ENCODE data around the gene FAM118B.

The FAM118B gene

DNA sequence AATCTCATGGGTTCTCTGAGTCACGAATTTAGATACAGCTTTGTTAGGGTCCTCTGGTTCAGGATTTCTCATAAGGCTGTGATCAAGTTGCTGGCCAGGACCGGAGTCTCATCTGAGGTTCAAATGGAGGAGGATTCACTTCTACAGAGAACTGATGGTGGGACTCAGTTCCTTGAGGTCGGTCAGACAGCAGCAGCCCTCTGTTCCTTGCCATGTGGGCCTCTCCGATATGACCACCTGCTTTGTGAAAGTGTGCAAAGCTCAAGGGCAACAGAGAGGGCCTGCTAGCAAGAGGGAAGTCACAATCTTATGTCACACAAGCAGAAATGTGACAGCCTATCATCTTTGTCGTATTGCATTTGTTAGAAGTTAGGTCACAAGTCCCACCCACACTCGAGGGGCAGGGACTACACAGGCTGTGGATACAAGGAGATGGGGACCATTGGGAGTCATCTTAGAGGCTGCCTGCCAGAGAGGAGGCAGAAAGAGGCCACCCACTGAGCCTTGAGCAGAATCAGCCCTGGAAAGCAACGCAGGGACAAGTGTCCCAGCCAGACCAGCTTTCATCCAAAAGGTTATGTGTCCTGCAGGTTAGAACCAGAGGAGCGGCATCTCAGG, 34.6 kb upstream of the FAM118B start:
- H3K27ac Mint-ChIP-seq: no peak overlapping the region
- no peak overlapping the region for H3K4me3 Mint-ChIP-seq
- H3K27me3 Mint-ChIP-seq: peaks cover 14% of the 10 kb centered on the region
- no peaks in the 10 kb centered on the region for H3K36me3 Mint-ChIP-seq
- DNase-seq: no peak
- H3K9me3 Mint-ChIP-seq: peaks cover 6% of the 10 kb centered on the region
- H3K4me1 Mint-ChIP-seq: peaks cover 9% of the 10 kb centered on the region
- CTCF ChIA-PET: no interaction called here

- no peak overlapping the region for H3K4me3 Mint-ChIP-seq
- H3K36me3 Mint-ChIP-seq: no peaks in the 10 kb centered on the region
- H3K27me3 Mint-ChIP-seq: peaks cover 6% of the 10 kb centered on the region
- CTCF ChIA-PET: interaction anchor here (1.9 kb wide), 1 partner anchor 12 kb away, joined by 5 read pairs; no protein-coding TSS in a partner anchor
- H3K27ac Mint-ChIP-seq: no peak overlapping the region
- no peak for DNase-seq
- peaks cover 32% of the 10 kb centered on the region for H3K4me1 Mint-ChIP-seq
- H3K9me3 Mint-ChIP-seq: peaks cover 6% of the 10 kb centered on the region
Observed at GRCh38 chr11:126181939-126182730, 29.4 kb upstream of the FAM118B start.

GRCh38 chr11:126182787-126183445, 28.7 kb upstream of the FAM118B start:
- peaks cover 32% of the 10 kb centered on the region for H3K4me1 Mint-ChIP-seq
- CTCF ChIA-PET: interaction anchor here (0.6 to 1.8 kb wide), 3 partner anchors 11 to 242 kb away, joined by 3 to 5 read pairs (median 3); no protein-coding TSS in a partner anchor
- no peak overlapping the region for H3K4me3 Mint-ChIP-seq

DNA sequence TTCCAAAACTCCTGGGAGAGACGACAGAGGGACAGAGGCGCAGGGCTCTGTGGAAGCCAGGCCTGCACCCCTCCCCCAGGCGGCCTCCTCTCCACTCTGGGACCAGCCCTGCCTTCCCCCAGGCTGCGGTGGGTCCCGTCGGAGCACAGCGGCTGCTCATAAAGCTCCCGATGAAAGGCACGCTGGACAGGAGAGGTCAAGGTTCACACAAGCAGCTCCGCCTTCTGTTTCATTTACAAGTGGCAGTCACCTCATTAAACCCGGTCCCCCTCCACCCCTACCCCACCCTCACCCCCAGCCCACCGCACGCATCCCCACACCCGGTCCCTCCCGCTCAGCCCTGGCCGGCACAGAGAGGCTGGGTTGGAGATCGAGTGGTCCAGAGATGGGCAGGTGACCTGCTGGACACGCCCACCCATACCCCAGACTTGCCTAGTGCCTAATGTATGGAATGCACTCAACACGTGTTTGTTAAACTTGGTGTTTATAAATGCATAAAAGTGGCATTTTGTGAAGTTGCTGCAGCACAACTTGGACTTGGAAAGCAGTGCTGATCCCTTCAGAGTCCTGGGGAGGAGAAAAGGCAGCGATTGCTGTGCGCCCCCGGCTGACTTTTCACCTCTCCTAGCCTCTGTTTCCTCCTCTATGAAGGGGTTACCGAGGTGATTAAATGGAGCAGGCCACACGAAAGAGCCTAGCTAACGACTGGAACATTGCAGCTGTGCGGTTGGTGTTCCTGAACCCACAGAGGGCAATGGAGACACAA, 26.1 kb upstream of the FAM118B start:
- H3K9me3 Mint-ChIP-seq: peaks cover 3% of the 10 kb centered on the region
- no peak overlapping the region for H3K4me3 Mint-ChIP-seq
- DNase-seq: no peak
- no peaks in the 10 kb centered on the region for H3K36me3 Mint-ChIP-seq
- peaks cover 41% of the 10 kb centered on the region for H3K4me1 Mint-ChIP-seq
- H3K27me3 Mint-ChIP-seq: peaks cover 6% of the 10 kb centered on the region
- CTCF ChIA-PET: no interaction called here
- no peak overlapping the region for H3K27ac Mint-ChIP-seq

More at GRCh38 chr11:126182787-126183445, 28.7 kb upstream of the FAM118B start:
- DNase-seq: no peak
- Mint-ChIP-seq H3K36me3 (no peaks in the 10 kb centered on the region), H3K9me3 (peaks cover 6% of the 10 kb centered on the region), H3K27me3 (peaks cover 6% of the 10 kb centered on the region), H3K27ac (no peak overlapping the region)

- H3K27me3 Mint-ChIP-seq: peaks cover 6% of the 10 kb centered on the region
- CTCF ChIA-PET: no interaction called here
- no peaks in the 10 kb centered on the region for H3K36me3 Mint-ChIP-seq
- DNase-seq: no peak
- peaks cover 41% of the 10 kb centered on the region for H3K4me1 Mint-ChIP-seq
- H3K9me3 Mint-ChIP-seq: no peaks in the 10 kb centered on the region
- H3K27ac Mint-ChIP-seq: no peak overlapping the region
- H3K4me3 Mint-ChIP-seq: no peak overlapping the region
Observed at GRCh38 chr11:126186025-126186698, 25.4 kb upstream of the FAM118B start.

- H3K27me3 Mint-ChIP-seq: peaks cover 6% of the 10 kb centered on the region
- no peak for DNase-seq
- H3K4me3 Mint-ChIP-seq: no peak overlapping the region
- CTCF ChIA-PET: interaction anchor here (1.6 kb wide), 1 partner anchor 245 kb away, joined by 5 read pairs; no protein-coding TSS in a partner anchor
- no peak overlapping the region for H3K27ac Mint-ChIP-seq
- peaks cover 34% of the 10 kb centered on the region for H3K4me1 Mint-ChIP-seq
- no peaks in the 10 kb centered on the region for H3K9me3 Mint-ChIP-seq
- no peaks in the 10 kb centered on the region for H3K36me3 Mint-ChIP-seq
Observed at GRCh38 chr11:126186708-126187529, 24.7 kb upstream of the FAM118B start.

- CTCF ChIA-PET: interaction anchor here (1.1 to 1.6 kb wide), 3 partner anchors 247 to 271 kb away, joined by 3 to 5 read pairs (median 3); no protein-coding TSS in a partner anchor
- no peak for DNase-seq
- Mint-ChIP-seq H3K36me3 (no peaks in the 10 kb centered on the region), H3K4me1 (peaks cover 21% of the 10 kb centered on the region), H3K27me3 (no peaks in the 10 kb centered on the region), H3K9me3 (no peaks in the 10 kb centered on the region), H3K4me3 (no peak overlapping the region), H3K27ac (peak overlapping the region; percentile 75)
Observed at GRCh38 chr11:126188332-126189108, 23.1 kb upstream of the FAM118B start.

DNA sequence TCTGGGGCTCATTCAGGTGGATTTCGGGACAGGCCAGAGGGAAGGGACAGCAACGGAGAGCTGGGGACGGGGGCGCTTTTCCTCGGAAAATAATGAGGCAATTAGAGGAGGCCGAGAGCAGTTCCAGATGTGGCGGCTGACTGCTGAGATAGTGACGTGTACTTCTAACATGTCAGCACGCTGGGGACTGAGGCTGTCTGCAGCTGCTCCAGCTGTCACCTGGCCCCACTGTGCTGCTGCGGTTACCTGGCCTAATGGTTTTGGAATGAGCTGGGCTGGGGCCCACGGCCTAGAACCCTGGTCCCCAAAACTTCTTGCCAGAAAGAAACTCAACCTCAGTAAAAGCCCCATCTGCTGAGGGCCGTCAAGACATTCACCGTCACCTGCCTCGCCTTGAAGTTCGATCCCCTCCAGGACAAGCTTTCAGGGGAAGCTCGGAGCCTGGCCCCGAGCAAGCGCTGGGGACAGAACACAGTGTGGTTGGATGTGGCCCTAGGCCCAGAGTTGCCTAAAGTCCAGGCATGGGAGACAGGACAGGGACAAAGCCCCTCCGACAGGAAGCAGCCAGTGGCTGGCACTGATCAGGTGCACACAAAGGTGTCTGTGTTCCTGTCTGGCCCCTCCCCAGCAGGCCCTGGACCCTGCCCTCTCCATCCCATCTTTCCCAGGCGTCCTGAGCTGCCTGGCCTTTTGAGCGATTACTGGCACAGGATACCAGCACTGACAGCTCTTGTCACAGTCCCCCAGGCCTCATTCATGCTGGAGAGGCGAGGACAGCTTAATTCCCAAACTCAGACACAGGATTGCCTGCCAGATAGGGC, 22.3 kb upstream of the FAM118B start:
- Mint-ChIP-seq H3K27ac (peak overlapping the region; percentile 75), H3K36me3 (peaks cover 4% of the 10 kb centered on the region), H3K9me3 (no peaks in the 10 kb centered on the region), H3K4me3 (no peak overlapping the region), H3K4me1 (peaks cover 14% of the 10 kb centered on the region), H3K27me3 (no peaks in the 10 kb centered on the region)
- CTCF ChIA-PET: interaction anchor here (0.9 to 1.5 kb wide), 2 partner anchors 21 to 246 kb away, joined by 3 to 7 read pairs; no protein-coding TSS in a partner anchor
- no peak for DNase-seq

GRCh38 chr11:126190792-126191191, 20.8 kb upstream of the FAM118B start:
- H3K4me3 Mint-ChIP-seq: no peak overlapping the region
- no peaks in the 10 kb centered on the region for H3K9me3 Mint-ChIP-seq
- H3K4me1 Mint-ChIP-seq: peaks cover 9% of the 10 kb centered on the region
- DNase-seq: no peak
- peaks cover 8% of the 10 kb centered on the region for H3K36me3 Mint-ChIP-seq
- no peaks in the 10 kb centered on the region for H3K27me3 Mint-ChIP-seq
- no peak overlapping the region for H3K27ac Mint-ChIP-seq
- CTCF ChIA-PET: interaction anchor here (1.5 kb wide), 1 partner anchor 248 kb away, joined by 7 read pairs; no protein-coding TSS in a partner anchor

GRCh38 chr11:126191379-126192073, 20.1 kb upstream of the FAM118B start:
- CTCF ChIA-PET: interaction anchor here (3.0 to 4.8 kb wide), 2 partner anchors 252 to 267 kb away, joined by 38 to 79 read pairs; no protein-coding TSS in a partner anchor
- Mint-ChIP-seq H3K4me3 (no peak overlapping the region), H3K36me3 (peaks cover 14% of the 10 kb centered on the region), H3K27me3 (no peaks in the 10 kb centered on the region), H3K9me3 (no peaks in the 10 kb centered on the region), H3K27ac (no peak overlapping the region), H3K4me1 (peaks cover 9% of the 10 kb centered on the region)
- no peak for DNase-seq

DNA sequence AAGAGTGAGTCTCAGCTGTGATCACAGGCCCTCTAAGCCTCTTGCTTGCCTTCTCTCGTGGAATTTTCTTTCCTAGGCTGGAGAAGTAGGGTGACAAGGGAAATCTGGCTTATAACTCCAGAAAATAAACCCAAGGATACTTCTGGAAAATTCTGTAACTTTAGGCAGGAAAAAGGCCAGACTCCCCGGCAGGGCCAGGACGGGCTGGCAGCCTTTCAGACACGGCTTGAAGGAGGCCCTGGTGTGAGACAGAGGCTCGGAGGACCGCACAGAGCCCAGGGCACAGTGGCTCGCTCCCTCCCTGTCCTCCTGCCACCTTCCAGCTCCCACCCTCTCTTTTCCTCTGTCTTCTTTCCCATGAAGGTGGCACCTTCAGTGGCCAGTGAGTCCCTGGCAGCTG, 19.2 kb upstream of the FAM118B start:
- CTCF ChIA-PET: interaction anchor here (1.9 to 4.8 kb wide), 3 partner anchors 134 to 268 kb away, joined by 7 to 79 read pairs (median 38); no protein-coding TSS in a partner anchor
- Mint-ChIP-seq H3K27me3 (no peaks in the 10 kb centered on the region), H3K9me3 (peaks cover 6% of the 10 kb centered on the region), H3K4me3 (no peak overlapping the region), H3K27ac (no peak overlapping the region), H3K4me1 (peaks cover 9% of the 10 kb centered on the region), H3K36me3 (peaks cover 21% of the 10 kb centered on the region)
- DNase-seq: no peak
